HG03039 (cell line): ENCODE measurements around the gene ABCB4.
"Not testable (repeated sequence)": the region's sequence is repeated elsewhere in the genome, so short reads cannot be mapped to it uniquely, and the experiment has no call there.

Experiments used
- ATAC-seq: cut with Tn5 transposase; IDR thresholded peaks from one replicate; pipeline ENCODE4 v1.9.1; 2021; ENCODE audit warnings: mild to moderate bottlenecking, moderate library complexity; ENCODE audit not compliant: unreplicated experiment

Gene ABCB4

GRCh38 chr7:87479951-87480350 lies 4.5 kb upstream of the ABCB4 start:
- no peak for ATAC-seq

GRCh38 chr7:87476179-87476557 lies 688 bp upstream of the ABCB4 start:
- no peak for ATAC-seq

GRCh38 chr7:87474533-87475358 lies 734 bp downstream of the ABCB4 start:
- peak; percentile 75 for ATAC-seq

- ATAC-seq: peak; percentile 6
These were observed 1.5 kb downstream of the ABCB4 start for GRCh38 chr7:87473986-87474385.

GRCh38 chr7:87473192-87473591 lies 2.3 kb downstream of the ABCB4 start:
- no peak for ATAC-seq

GRCh38 chr7:87471473-87471872 lies 4.0 kb downstream of the ABCB4 start:
- ATAC-seq: no peak

- not testable (repeated sequence) for ATAC-seq
These were observed 6.3 kb downstream of the ABCB4 start for GRCh38 chr7:87469204-87469603.

- not testable (repeated sequence) for ATAC-seq
These were observed 10.0 kb downstream of the ABCB4 start for GRCh38 chr7:87465534-87465880.

- ATAC-seq: not testable (repeated sequence)
These were observed 10.5 kb downstream of the ABCB4 start for GRCh38 chr7:87464830-87465533.

GRCh38 chr7:87463982-87464381 lies 11.5 kb downstream of the ABCB4 start:
- ATAC-seq: no peak

- ATAC-seq: not testable (repeated sequence)
These were observed 15.0 kb downstream of the ABCB4 start for GRCh38 chr7:87460444-87460843.

- no peak for ATAC-seq
These were observed 15.5 kb downstream of the ABCB4 start for GRCh38 chr7:87459941-87460340.

- ATAC-seq: no peak
These were observed 17.3 kb downstream of the ABCB4 start for GRCh38 chr7:87458148-87458547.

GRCh38 chr7:87456247-87456646 lies 19.2 kb downstream of the ABCB4 start:
- ATAC-seq: no peak

- no peak for ATAC-seq
These were observed 23.2 kb downstream of the ABCB4 start for GRCh38 chr7:87452279-87452678.

- ATAC-seq: no peak
These were observed 24.3 kb downstream of the ABCB4 start for GRCh38 chr7:87451187-87451586.

GRCh38 chr7:87450706-87451105 lies 24.8 kb downstream of the ABCB4 start:
- ATAC-seq: no peak

GRCh38 chr7:87448388-87448787 lies 27.1 kb downstream of the ABCB4 start:
- ATAC-seq: no peak

GRCh38 chr7:87447116-87447635 lies 28.3 kb downstream of the ABCB4 start:
- ATAC-seq: no peak

- peak; percentile 83 for ATAC-seq
These were observed 29.6 kb downstream of the ABCB4 start for GRCh38 chr7:87445897-87446296.

- no peak for ATAC-seq
These were observed 39.9 kb downstream of the ABCB4 start for GRCh38 chr7:87435546-87435945.

- no peak for ATAC-seq
These were observed 42.9 kb downstream of the ABCB4 start for GRCh38 chr7:87432536-87432935.
